B cell (primary cell): ENCODE data around the gene SEMA3G. TPM values are rescaled to one million over a fixed set of nuclear protein-coding genes. Genes with fewer than 3 reads are reported as not detected.
A peak's percentile ranks its signal among the peaks of the same experiment; 100 is the strongest.

Experiments
- ATAC-seq: fragments of 200-7000 bp; cut with Tn5 transposase; one replicate; pipeline ENCODE4 v1.10.0; 2021; ENCODE audit warnings: low read depth, mild to moderate bottlenecking, moderate number of reproducible peaks, moderate library complexity
- CTCF ChIA-PET: fragments of 350-600 bp; sonication (Branson Sonifier 250); formaldehyde crosslinking; loops from one replicate; lab custom pipeline; 2021; ENCODE audit warnings: antibody characterized with exemption, inconsistent platforms; lab: Charles Lee
- POLR2A ChIA-PET: fragments of 350-600 bp; sonication (Branson Sonifier 250); formaldehyde crosslinking; loops from one replicate; lab custom pipeline; 2021; ENCODE audit warnings: antibody characterized with exemption; lab: Charles Lee
- DNase-seq: peaks from one replicate; pipeline ENCODE4 v3.0.0; 2013
- H2AFZ ChIP-seq: 2 replicates; pipeline ENCODE4 v1.6.1; 2012; ENCODE audit warnings: mild to moderate bottlenecking, low read depth, low read length; ENCODE audit not compliant: insufficient read depth, poor library complexity, severe bottlenecking
- H3K27ac ChIP-seq, 2 donors: 1 replicate in 1 of 2; 2 replicates in 1 of 2; pipeline ENCODE4 v1.5.1; 2012 to 2013; ENCODE audit warnings: low read length in 2 of 2, mild to moderate bottlenecking in 2 of 2, moderate library complexity in 1 of 2
- H3K27me3 ChIP-seq, 4 experiments: fragments of 200-600 bp in 1 of 4; sonication (generic) in 1 of 4; replicated peaks in 1 of 4; 1 replicate in 2 of 4; 2 replicates in 2 of 4; pipeline versions ENCODE4 v1.6.1 to v1.7.0; 2013 to 2016; ENCODE audit warnings: low read length in 3 of 4, mild to moderate bottlenecking in 2 of 4, mixed read lengths in 1 of 4, moderate library complexity in 1 of 4; ENCODE audit not compliant: insufficient read depth in 4 of 4, control insufficient read depth in 3 of 4; ENCODE audit errors: control extremely low read depth in 1 of 4
- H3K36me3 ChIP-seq, 2 experiments: replicated peaks in 1 of 2; 1 replicate in 1 of 2; 2 replicates in 1 of 2; pipeline versions ENCODE4 v1.6.1 to v1.7.1; 2013; ENCODE audit warnings: low read length in 1 of 2; ENCODE audit not compliant: insufficient read depth in 2 of 2, control insufficient read depth in 1 of 2; ENCODE audit errors: control extremely low read depth in 1 of 2, extremely low read depth in 1 of 2
- H3K4me1 ChIP-seq, 2 donors: fragments of 200-600 bp in 1 of 2; sonication (generic) in 1 of 2; 1 replicate in 1 of 2; 2 replicates in 1 of 2; pipeline versions ENCODE4 v1.5.1 to v1.6.1; 2013 to 2017; ENCODE audit warnings: low read length in 2 of 2; ENCODE audit not compliant: control insufficient read depth in 2 of 2, insufficient read depth in 2 of 2
- H3K4me2 ChIP-seq: replicated peaks from 2 replicates; pipeline ENCODE3; 2012; ENCODE audit warnings: mild to moderate bottlenecking, low read depth, low read length; ENCODE audit not compliant: poor library complexity, severe bottlenecking
- H3K4me3 ChIP-seq, 5 experiments: fragments of 200-600 bp in 1 of 5; sonication (generic) in 1 of 5; 1 replicate in 3 of 5; 2 replicates in 2 of 5; pipeline versions ENCODE4 v1.5.1 to v1.7.0; 2011 to 2016; ENCODE audit warnings: low read length in 4 of 5, mild to moderate bottlenecking in 4 of 5, low read depth in 2 of 5, control low read depth in 1 of 5, moderate library complexity in 1 of 5; ENCODE audit not compliant: insufficient read depth in 1 of 5; ENCODE audit errors: control extremely low read depth in 1 of 5, extremely low read depth in 1 of 5
- H3K79me2 ChIP-seq: fragments of 200-600 bp; sonication (generic); one replicate; pipeline ENCODE4 v1.6.0; 2016; ENCODE audit warnings: low read length; ENCODE audit not compliant: control insufficient read depth, insufficient read depth
- H3K9ac ChIP-seq: fragments of 200-600 bp; sonication (generic); 2 replicates; pipeline ENCODE4 v1.6.1; 2017; ENCODE audit warnings: mild to moderate bottlenecking, low read length, moderate library complexity
- H3K9me3 ChIP-seq, 3 donors: one replicate each; pipeline versions ENCODE4 v1.6.1 to v1.7.1; 2013; ENCODE audit warnings: low read length in 2 of 3; ENCODE audit not compliant: control insufficient read depth in 2 of 3, insufficient read depth in 1 of 3; ENCODE audit errors: control extremely low read depth in 1 of 3
- H4K20me1 ChIP-seq: 2 replicates; pipeline ENCODE4 v1.6.0; 2012; ENCODE audit warnings: mild to moderate bottlenecking, low read length; ENCODE audit not compliant: insufficient read depth, control insufficient read depth, poor library complexity, severe bottlenecking
- H3K27ac Mint-ChIP-seq: one replicate; pipeline ENCODE4 v1.8.0; 2021; ENCODE audit warnings: mixed read lengths
- H3K27me3 Mint-ChIP-seq: one replicate; pipeline ENCODE4 v1.8.0; 2021; ENCODE audit warnings: mixed read lengths
- H3K4me1 Mint-ChIP-seq: one replicate; pipeline ENCODE4 v1.8.0; 2021; ENCODE audit warnings: mixed read lengths
- H3K4me3 Mint-ChIP-seq: one replicate; pipeline ENCODE4 v1.8.0; 2021; ENCODE audit warnings: mixed read lengths
- H3K9me3 Mint-ChIP-seq: one replicate; pipeline ENCODE4 v1.8.0; 2022; ENCODE audit warnings: mixed read lengths; ENCODE audit not compliant: insufficient read depth
- EZH2 ChIP-seq: IDR thresholded peaks from 2 replicates; pipeline ENCODE4 v1.6.1; 2012; ENCODE audit warnings: borderline replicate concordance, low read depth, mild to moderate bottlenecking, moderate library complexity, low read length; ENCODE audit not compliant: insufficient read depth, poor library complexity, severe bottlenecking
- WGBS: methylation state at CpG from one replicate; pipeline ENCODE4 v1.1.5; 2013; ENCODE audit warnings: missing lambda C conversion rate; ENCODE audit not compliant: insufficient coverage; 5-methylcytosine and 5-hydroxymethylcytosine counted together
- intact Hi-C: fragments of 100-400 bp; cut with micrococcal nuclease; formaldehyde crosslinking; loops from one replicate; pipeline ENCODE4 v1.10.0; 2022
- polyA plus RNA-seq: library from polyadenylated mRNA; depleted of rRNA; stranded (reverse); fragments of >200 nt; gene quantifications from 2 replicates; pipeline ENCODE4 v1.2.3, GENCODE V29; 2012
- total RNA-seq, 2 donors: library from RNA; stranded (reverse); fragments of 120-200 nt in 1 of 2; gene quantifications; 1 replicate in 1 of 2; 2 replicates in 1 of 2; pipeline versions ENCODE4 v1.2.3 to v1.2.4, GENCODE V29; 2013 to 2022
- TF ChIP-seq, protein P1 (sequence below): fragments of 200-600 bp; IDR thresholded peaks from one replicate; pipeline ENCODE4 v1.8.0; 2022; ENCODE audit warnings: antibody characterized with exemption, mild to moderate bottlenecking

SEMA3G gene
- total and polyA plus RNA-seq, 2 donors (not counting 1 experiment from before 2014, with no cell fraction given): 0.10 to 0.42 TPM

DNA sequence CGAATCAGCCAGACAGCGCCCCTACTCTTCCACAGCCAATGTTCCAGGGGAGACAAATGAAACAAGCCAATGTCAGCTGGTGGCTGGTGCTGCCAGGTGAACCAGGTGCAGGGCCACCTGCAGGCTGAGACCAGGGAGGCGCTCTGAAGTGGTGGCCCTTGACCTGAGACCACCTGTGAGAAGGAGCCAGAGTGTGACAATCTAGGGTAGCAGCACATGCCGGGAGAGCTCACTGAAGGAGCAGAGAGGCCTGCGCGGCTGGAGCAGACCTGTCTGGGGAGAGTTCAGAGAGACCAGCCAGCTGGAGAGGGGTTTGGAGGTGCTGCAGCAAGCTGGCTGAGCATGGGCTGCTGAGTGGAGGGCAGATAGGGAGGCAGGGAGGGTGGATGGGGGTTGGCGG is 49.5 kb upstream of the SEMA3G start:
- Histone ChIP-seq H3K27me3 (no peaks in the 10 kb centered on the region), H3K79me2 (no peaks in the 10 kb centered on the region), H3K4me2 (no peak overlapping the region), H3K9ac (no peak overlapping the region), H3K27ac (no peak overlapping the region), H3K4me3 (no peak overlapping the region), H3K4me1 (peaks cover 11 to 17% of the 10 kb centered on the region in 2 donors), H3K36me3 (peaks cover 0 to 29% of the 10 kb centered on the region in 2 experiments), H2AFZ (no peak overlapping the region), H4K20me1 (no peaks in the 10 kb centered on the region), H3K9me3 (no peaks in the 10 kb centered on the region)
- Mint-ChIP-seq H3K9me3 (no peaks in the 10 kb centered on the region), H3K27me3 (no peaks in the 10 kb centered on the region), H3K4me3 (no peak overlapping the region), H3K27ac (peak overlapping the region; percentile 20), H3K4me1 (peaks cover 15% of the 10 kb centered on the region)
- CTCF ChIA-PET: interaction anchor here (1.0 kb wide), 1 partner anchor 15 kb away, joined by 3 read pairs; no protein-coding TSS in a partner anchor
- TF ChIP-seq, protein P1, sequence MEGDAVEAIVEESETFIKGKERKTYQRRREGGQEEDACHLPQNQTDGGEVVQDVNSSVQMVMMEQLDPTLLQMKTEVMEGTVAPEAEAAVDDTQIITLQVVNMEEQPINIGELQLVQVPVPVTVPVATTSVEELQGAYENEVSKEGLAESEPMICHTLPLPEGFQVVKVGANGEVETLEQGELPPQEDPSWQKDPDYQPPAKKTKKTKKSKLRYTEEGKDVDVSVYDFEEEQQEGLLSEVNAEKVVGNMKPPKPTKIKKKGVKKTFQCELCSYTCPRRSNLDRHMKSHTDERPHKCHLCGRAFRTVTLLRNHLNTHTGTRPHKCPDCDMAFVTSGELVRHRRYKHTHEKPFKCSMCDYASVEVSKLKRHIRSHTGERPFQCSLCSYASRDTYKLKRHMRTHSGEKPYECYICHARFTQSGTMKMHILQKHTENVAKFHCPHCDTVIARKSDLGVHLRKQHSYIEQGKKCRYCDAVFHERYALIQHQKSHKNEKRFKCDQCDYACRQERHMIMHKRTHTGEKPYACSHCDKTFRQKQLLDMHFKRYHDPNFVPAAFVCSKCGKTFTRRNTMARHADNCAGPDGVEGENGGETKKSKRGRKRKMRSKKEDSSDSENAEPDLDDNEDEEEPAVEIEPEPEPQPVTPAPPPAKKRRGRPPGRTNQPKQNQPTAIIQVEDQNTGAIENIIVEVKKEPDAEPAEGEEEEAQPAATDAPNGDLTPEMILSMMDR: no peak
- TF ChIP-seq EZH2: no peak
- intact Hi-C loops: no loop called here
- no peak for DNase-seq
- POLR2A ChIA-PET: no interaction called here
- ATAC-seq: no peak
- 88% methylated on average over 6 of the region's 7 CpGs for WGBS

DNA sequence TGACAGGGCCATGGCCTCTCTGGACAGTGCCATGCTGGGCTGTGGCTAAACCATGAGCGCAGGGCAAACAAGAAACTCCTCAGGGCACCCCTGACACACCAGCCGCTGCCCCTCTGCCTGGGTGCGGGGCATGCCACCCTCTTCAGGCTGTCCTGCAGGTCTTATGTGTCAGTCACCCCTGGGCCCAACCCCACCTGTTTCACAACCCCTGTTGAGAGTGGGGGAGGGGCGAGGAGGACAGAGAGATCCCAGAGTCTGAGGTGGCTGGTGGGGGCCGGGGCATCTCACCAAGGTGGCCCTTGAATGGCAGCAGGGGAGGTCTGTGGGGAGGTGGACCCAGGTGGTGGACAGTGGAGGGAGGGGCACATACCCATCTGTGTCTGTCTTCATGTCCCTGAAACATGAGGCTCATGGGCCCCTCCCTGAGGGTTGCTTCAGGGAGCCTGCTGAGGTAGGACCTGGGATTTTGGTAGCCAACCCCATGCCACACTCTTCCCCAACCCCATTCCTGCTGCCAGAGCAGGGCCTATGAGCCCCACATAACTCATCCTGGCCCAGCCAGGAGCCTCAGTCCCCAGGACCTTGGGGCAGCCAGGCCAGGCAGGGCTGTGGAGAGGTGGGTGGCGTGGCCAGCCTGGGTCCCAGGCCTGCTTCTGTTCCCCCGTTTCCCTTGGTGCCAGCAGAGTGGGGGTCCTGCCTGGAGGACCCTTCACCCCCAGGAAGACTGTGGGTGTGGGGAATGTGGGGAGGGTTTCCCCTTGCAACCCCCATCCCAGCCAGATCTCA is 48.5 kb upstream of the SEMA3G start:
- Mint-ChIP-seq H3K4me3 (no peak overlapping the region), H3K4me1 (peaks cover 5% of the 10 kb centered on the region), H3K27me3 (no peaks in the 10 kb centered on the region), H3K9me3 (no peaks in the 10 kb centered on the region), H3K27ac (no peak overlapping the region)
- H3K4me2 ChIP-seq: no peak overlapping the region
- ChIA-PET POLR2A (no interaction called here), CTCF (interaction anchor here (1.0 kb wide), 1 partner anchor 14 kb away, joined by 3 read pairs; no protein-coding TSS in a partner anchor)
- H3K27me3 ChIP-seq: no peaks in the 10 kb centered on the region
- no peaks in the 10 kb centered on the region for H3K79me2 ChIP-seq
- TF ChIP-seq, protein P1: no peak
- no peak for TF ChIP-seq EZH2
- DNase-seq: no peak
- no peaks in the 10 kb centered on the region for H3K9me3 ChIP-seq
- intact Hi-C loops: no loop called here
- WGBS: 100% methylated on average over 5 of the region's 7 CpGs
- peaks cover 0 to 37% of the 10 kb centered on the region in 2 experiments for H3K36me3 ChIP-seq
- no peak overlapping the region for H3K27ac ChIP-seq
- H3K9ac ChIP-seq: no peak overlapping the region
- no peak overlapping the region for H2AFZ ChIP-seq
- no peak for ATAC-seq
- H4K20me1 ChIP-seq: no peaks in the 10 kb centered on the region
- peaks cover 3 to 6% of the 10 kb centered on the region in 2 donors for H3K4me1 ChIP-seq
- H3K4me3 ChIP-seq: no peak overlapping the region
